Esophagus muscularis mucosa (tissue), 4 donors: ENCODE measurements around the gene GPR156.

Experiments used
- EP300 ChIP-seq: sonication (generic); formaldehyde crosslinking; IDR thresholded peaks from one replicate; pipeline ENCODE4 v1.6.1; 2017; ENCODE audit warnings: antibody characterized with exemption
- POLR2A ChIP-seq: fragments of 450-650 bp; IDR thresholded peaks from one replicate; pipeline ENCODE4 v1.6.1; 2017; ENCODE audit warnings: antibody characterized with exemption, moderate library complexity, mild to moderate bottlenecking, low read depth
- POLR2AphosphoS5 ChIP-seq, 2 donors: sonication (generic); formaldehyde crosslinking; IDR thresholded peaks; one replicate each; pipeline ENCODE4 v1.6.1; 2017; ENCODE audit warnings: antibody characterized with exemption in 2 of 2
- TF ChIP-seq, protein P1 (sequence below), 3 experiments: fragments of 200-600 bp in 2 of 3; fragments of 450-650 bp in 1 of 3; sonication (generic) in 2 of 3; IDR thresholded peaks; one replicate each; pipeline ENCODE4 v1.5.1; 2017 to 2019; ENCODE audit warnings: antibody characterized with exemption in 3 of 3, mild to moderate bottlenecking in 2 of 3, moderate library complexity in 1 of 3

GRCh38 chr3:120300971-120301370 lies 15.9 kb upstream of the GPR156 start:
- TF ChIP-seq, protein P1, sequence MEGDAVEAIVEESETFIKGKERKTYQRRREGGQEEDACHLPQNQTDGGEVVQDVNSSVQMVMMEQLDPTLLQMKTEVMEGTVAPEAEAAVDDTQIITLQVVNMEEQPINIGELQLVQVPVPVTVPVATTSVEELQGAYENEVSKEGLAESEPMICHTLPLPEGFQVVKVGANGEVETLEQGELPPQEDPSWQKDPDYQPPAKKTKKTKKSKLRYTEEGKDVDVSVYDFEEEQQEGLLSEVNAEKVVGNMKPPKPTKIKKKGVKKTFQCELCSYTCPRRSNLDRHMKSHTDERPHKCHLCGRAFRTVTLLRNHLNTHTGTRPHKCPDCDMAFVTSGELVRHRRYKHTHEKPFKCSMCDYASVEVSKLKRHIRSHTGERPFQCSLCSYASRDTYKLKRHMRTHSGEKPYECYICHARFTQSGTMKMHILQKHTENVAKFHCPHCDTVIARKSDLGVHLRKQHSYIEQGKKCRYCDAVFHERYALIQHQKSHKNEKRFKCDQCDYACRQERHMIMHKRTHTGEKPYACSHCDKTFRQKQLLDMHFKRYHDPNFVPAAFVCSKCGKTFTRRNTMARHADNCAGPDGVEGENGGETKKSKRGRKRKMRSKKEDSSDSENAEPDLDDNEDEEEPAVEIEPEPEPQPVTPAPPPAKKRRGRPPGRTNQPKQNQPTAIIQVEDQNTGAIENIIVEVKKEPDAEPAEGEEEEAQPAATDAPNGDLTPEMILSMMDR (IDR thresholded peaks at IDR 0.05), result no peak
- no peak for TF ChIP-seq POLR2A
- TF ChIP-seq POLR2AphosphoS5 (IDR thresholded peaks at IDR 0.05), result no peak
- TF ChIP-seq EP300, result no peak
